HepG2 (cell line): ENCODE results near the gene SLX4.

ENCODE experiments used
- BRCA1 ChIP-seq: sonication (generic); formaldehyde crosslinking; IDR thresholded peaks from 2 replicates; pipeline ENCODE4 v1.4.0; 2020; ENCODE audit warnings: missing genetic modification reagents
- FOXK2 ChIP-seq: fragments of 450-650 bp; IDR thresholded peaks from 2 replicates; pipeline ENCODE4 v1.6.1; 2016
- GRHL1 ChIP-seq: sonication (generic); formaldehyde crosslinking; conservative IDR thresholded peaks from 2 replicates; pipeline ENCODE4 v1.8.0; 2022; ENCODE audit warnings: missing genetic modification reagents
- KAT7 ChIP-seq: IDR thresholded peaks from 2 replicates; pipeline ENCODE4 v1.6.1; 2018; ENCODE audit warnings: borderline replicate concordance, missing compliant biosample characterization
- KDM5A ChIP-seq: fragments of 200-600 bp; sonication (generic); IDR thresholded peaks from 2 replicates; pipeline ENCODE4 v1.7.0; 2018; ENCODE audit warnings: antibody characterized with exemption, mild to moderate bottlenecking, low read length, borderline replicate concordance
- NPAS2 ChIP-seq: sonication (generic); formaldehyde crosslinking; IDR thresholded peaks from 2 replicates; pipeline ENCODE4 v1.8.0; 2022; ENCODE audit warnings: mild to moderate bottlenecking, missing genetic modification reagents, borderline replicate concordance
- SIN3A ChIP-seq: IDR thresholded peaks from 2 replicates; pipeline ENCODE4 v1.6.1; 2011; ENCODE audit warnings: low read depth, mild to moderate bottlenecking, control low read depth, low read length, borderline replicate concordance
- ZNF251 ChIP-seq: sonication (generic); formaldehyde crosslinking; IDR thresholded peaks from 2 replicates; pipeline ENCODE4 v1.9.0; 2021; ENCODE audit warnings: mild to moderate bottlenecking, missing genetic modification reagents
- ZNF879 ChIP-seq: sonication (generic); formaldehyde crosslinking; IDR thresholded peaks from 2 replicates; pipeline ENCODE4 v1.8.1; 2023; ENCODE audit warnings: missing genetic modification reagents
- ZSCAN29 ChIP-seq: sonication (generic); formaldehyde crosslinking; conservative IDR thresholded peaks from 2 replicates; pipeline ENCODE4 v1.4.0; 2020; ENCODE audit warnings: mild to moderate bottlenecking, missing genetic modification reagents
- TF ChIP-seq, protein P1 (sequence below): sonication (generic); formaldehyde crosslinking; IDR thresholded peaks from 2 replicates; pipeline ENCODE4 v1.5.0; 2020; ENCODE audit warnings: mild to moderate bottlenecking, missing genetic modification reagents, moderate library complexity
- TF ChIP-seq, protein P2 (sequence below): sonication (generic); formaldehyde crosslinking; IDR thresholded peaks from 2 replicates; pipeline ENCODE4 v1.4.0; 2020; ENCODE audit warnings: missing genetic modification reagents, mild to moderate bottlenecking, borderline replicate concordance

DNA sequence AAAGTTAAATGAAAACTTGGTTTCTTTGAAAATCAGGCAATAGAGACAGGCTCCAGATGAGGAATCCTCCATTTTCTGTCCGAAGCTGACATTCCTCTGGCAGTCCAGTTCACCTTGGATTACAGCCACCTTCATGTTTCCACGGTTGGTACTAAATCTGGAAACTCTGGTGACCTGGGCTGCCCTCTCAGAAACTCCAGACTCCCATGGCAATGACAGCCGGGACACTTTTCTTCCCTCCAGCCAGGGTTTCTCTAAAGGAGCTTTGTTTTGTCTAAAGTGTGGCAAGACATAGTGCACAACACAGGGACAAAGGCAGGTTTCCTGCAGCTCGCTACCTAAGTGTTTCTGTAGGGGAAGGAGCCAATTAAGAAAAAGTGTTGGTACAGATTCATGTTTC, 74.6 kb downstream of the SLX4 start:
- no peak for TF ChIP-seq KDM5A
- TF ChIP-seq ZNF251, result no peak
- TF ChIP-seq GRHL1 (CRISPR knock-in tag), result no peak
- no peak for TF ChIP-seq ZNF879 (CRISPR knock-in tag)
- TF ChIP-seq ZSCAN29 (CRISPR knock-in tag), result no peak
- no peak for TF ChIP-seq NPAS2 (CRISPR knock-in tag)
- no peak for TF ChIP-seq FOXK2
- TF ChIP-seq, protein P1, sequence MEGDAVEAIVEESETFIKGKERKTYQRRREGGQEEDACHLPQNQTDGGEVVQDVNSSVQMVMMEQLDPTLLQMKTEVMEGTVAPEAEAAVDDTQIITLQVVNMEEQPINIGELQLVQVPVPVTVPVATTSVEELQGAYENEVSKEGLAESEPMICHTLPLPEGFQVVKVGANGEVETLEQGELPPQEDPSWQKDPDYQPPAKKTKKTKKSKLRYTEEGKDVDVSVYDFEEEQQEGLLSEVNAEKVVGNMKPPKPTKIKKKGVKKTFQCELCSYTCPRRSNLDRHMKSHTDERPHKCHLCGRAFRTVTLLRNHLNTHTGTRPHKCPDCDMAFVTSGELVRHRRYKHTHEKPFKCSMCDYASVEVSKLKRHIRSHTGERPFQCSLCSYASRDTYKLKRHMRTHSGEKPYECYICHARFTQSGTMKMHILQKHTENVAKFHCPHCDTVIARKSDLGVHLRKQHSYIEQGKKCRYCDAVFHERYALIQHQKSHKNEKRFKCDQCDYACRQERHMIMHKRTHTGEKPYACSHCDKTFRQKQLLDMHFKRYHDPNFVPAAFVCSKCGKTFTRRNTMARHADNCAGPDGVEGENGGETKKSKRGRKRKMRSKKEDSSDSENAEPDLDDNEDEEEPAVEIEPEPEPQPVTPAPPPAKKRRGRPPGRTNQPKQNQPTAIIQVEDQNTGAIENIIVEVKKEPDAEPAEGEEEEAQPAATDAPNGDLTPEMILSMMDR (CRISPR knock-in tag), result no peak
- TF ChIP-seq SIN3A, result no peak
- no peak for TF ChIP-seq BRCA1 (CRISPR knock-in tag)
- TF ChIP-seq KAT7 (CRISPR knock-in tag), result no peak
- TF ChIP-seq, protein P2, sequence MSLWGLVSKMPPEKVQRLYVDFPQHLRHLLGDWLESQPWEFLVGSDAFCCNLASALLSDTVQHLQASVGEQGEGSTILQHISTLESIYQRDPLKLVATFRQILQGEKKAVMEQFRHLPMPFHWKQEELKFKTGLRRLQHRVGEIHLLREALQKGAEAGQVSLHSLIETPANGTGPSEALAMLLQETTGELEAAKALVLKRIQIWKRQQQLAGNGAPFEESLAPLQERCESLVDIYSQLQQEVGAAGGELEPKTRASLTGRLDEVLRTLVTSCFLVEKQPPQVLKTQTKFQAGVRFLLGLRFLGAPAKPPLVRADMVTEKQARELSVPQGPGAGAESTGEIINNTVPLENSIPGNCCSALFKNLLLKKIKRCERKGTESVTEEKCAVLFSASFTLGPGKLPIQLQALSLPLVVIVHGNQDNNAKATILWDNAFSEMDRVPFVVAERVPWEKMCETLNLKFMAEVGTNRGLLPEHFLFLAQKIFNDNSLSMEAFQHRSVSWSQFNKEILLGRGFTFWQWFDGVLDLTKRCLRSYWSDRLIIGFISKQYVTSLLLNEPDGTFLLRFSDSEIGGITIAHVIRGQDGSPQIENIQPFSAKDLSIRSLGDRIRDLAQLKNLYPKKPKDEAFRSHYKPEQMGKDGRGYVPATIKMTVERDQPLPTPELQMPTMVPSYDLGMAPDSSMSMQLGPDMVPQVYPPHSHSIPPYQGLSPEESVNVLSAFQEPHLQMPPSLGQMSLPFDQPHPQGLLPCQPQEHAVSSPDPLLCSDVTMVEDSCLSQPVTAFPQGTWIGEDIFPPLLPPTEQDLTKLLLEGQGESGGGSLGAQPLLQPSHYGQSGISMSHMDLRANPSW (CRISPR knock-in tag), result no peak
